Measurements from ENCODE around the gene COL4A1. TPM values are rescaled to one million over a fixed set of nuclear protein-coding genes. Genes with fewer than 3 reads are reported as not detected.

COL4A1 gene
- total RNA-seq, 1 donor from 2014 or later = 2,489 TPM

DNA sequence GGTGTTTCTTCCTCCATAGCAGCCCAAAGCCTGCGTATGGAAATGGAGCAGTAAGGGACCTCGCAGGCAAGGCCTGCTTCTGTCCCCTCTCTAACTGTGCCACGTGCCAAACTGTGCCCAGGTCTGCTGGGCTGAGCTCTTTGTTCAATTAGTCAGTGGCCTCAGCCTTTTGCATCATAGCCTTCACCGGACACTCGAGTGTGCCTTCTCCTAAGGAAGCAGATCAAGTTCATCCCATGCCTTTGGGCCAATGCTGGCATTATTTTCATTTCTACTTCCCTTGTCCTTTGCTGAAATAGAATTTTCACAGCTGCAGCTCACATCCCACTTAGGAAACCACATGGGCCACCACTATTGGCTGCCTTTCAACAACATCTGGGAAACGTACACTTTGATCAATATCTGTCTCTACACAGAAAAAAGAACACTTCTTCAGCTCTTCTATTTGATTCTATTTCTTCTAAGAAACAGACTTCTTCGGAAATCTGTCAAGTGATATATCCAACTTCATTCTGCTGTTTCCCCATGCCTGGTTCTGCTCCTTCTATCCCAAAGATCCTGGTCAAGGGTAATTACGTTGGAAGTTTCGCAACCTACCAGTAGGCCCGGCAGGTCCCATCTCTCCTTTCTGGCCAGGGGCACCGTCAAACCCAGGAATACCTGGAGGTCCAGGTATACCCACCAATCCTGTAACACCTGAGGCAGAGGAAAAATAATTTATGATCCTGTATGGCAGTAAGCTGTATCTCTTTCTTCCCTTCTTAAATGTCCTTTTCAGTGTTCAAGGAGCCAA, 143.9 kb downstream of the COL4A1 start:
- H3K36me3 ChIP-seq (ENCODE audit: insufficient read depth, low read length) = peaks cover 87% of the 10 kb centered on the region
- H3K4me2 ChIP-seq (ENCODE audit: low read length) = no peak overlapping the region
- H2AFZ ChIP-seq (ENCODE audit: low read depth, low read length) = no peak overlapping the region
- no peaks in the 10 kb centered on the region for H3K4me1 Mint-ChIP-seq (ENCODE audit: low read depth, unreplicated experiment)
- H4K20me1 ChIP-seq (ENCODE audit: insufficient read depth, low read length) = peaks cover 34% of the 10 kb centered on the region
- no peak overlapping the region for H3K4me3 ChIP-seq (ENCODE audit: insufficient read depth, low read depth, low read length)
- no peaks in the 10 kb centered on the region for H3K9me3 ChIP-seq (ENCODE audit: insufficient read depth, low read depth, low read length)
- no peak for DNase-seq (ENCODE audit: low read depth)
- H3K27ac Mint-ChIP-seq (ENCODE audit: unreplicated experiment) = peak overlapping the region; percentile 71
- H3K27ac ChIP-seq (ENCODE audit: low read depth, low read length) = no peak overlapping the region
- H3K9ac ChIP-seq (ENCODE audit: low read length) = no peak overlapping the region
- H3K4me3 Mint-ChIP-seq (ENCODE audit: unreplicated experiment) = no peak overlapping the region
- no peaks in the 10 kb centered on the region for H3K9me3 Mint-ChIP-seq (ENCODE audit: unreplicated experiment)
- no peaks in the 10 kb centered on the region for H3K4me1 ChIP-seq (ENCODE audit: insufficient read depth, low read length)
- no peaks in the 10 kb centered on the region for H3K27me3 Mint-ChIP-seq (ENCODE audit: low read depth, unreplicated experiment)
- H3K79me2 ChIP-seq (ENCODE audit: insufficient read depth, low read length) = no peaks in the 10 kb centered on the region
- no peaks in the 10 kb centered on the region for H3K27me3 ChIP-seq (ENCODE audit: insufficient read depth, low read length)
- peaks cover 37% of the 10 kb centered on the region for H3K36me3 Mint-ChIP-seq (ENCODE audit: low read depth, unreplicated experiment)
- TF ChIP-seq, protein P1, sequence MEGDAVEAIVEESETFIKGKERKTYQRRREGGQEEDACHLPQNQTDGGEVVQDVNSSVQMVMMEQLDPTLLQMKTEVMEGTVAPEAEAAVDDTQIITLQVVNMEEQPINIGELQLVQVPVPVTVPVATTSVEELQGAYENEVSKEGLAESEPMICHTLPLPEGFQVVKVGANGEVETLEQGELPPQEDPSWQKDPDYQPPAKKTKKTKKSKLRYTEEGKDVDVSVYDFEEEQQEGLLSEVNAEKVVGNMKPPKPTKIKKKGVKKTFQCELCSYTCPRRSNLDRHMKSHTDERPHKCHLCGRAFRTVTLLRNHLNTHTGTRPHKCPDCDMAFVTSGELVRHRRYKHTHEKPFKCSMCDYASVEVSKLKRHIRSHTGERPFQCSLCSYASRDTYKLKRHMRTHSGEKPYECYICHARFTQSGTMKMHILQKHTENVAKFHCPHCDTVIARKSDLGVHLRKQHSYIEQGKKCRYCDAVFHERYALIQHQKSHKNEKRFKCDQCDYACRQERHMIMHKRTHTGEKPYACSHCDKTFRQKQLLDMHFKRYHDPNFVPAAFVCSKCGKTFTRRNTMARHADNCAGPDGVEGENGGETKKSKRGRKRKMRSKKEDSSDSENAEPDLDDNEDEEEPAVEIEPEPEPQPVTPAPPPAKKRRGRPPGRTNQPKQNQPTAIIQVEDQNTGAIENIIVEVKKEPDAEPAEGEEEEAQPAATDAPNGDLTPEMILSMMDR (IDR thresholded peaks at IDR 0.05; ENCODE audit: insufficient read depth, low read depth, low read length) = no peak
- FAIRE-seq = no peak

DNA sequence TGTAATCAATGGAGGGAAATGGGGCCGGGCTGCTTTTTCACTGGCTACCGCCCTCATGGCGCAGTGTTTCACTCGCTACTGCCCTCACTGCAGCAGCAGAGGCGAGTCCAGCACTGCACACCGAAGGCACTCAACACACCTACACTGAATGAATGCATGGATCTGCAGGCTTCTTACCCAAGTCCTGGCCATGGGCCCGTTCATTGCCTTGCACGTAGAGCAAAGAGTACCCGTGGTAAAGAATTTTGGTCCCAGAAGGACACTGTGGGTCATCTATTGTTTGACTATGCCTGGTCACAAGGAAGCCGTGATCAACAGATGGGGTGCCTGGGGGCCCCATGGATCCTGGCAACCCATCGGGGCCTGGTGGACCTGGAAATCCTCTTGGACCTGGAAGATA, 144.9 kb downstream of the COL4A1 start:
- H3K4me2 ChIP-seq (ENCODE audit: low read length) = no peak overlapping the region
- peaks cover 90% of the 10 kb centered on the region for H3K36me3 ChIP-seq (ENCODE audit: insufficient read depth, low read length)
- no peaks in the 10 kb centered on the region for H3K9me3 Mint-ChIP-seq (ENCODE audit: unreplicated experiment)
- H3K9ac ChIP-seq (ENCODE audit: low read length) = no peak overlapping the region
- DNase-seq (ENCODE audit: low read depth) (no peak), FAIRE-seq (no peak)
- no peaks in the 10 kb centered on the region for H3K9me3 ChIP-seq (ENCODE audit: insufficient read depth, low read depth, low read length)
- no peak overlapping the region for H3K27ac Mint-ChIP-seq (ENCODE audit: unreplicated experiment)
- peaks cover 37% of the 10 kb centered on the region for H3K36me3 Mint-ChIP-seq (ENCODE audit: low read depth, unreplicated experiment)
- H3K4me1 Mint-ChIP-seq (ENCODE audit: low read depth, unreplicated experiment) = no peaks in the 10 kb centered on the region
- H3K4me3 ChIP-seq (ENCODE audit: insufficient read depth, low read depth, low read length) = no peak overlapping the region
- H3K27me3 ChIP-seq (ENCODE audit: insufficient read depth, low read length) = no peaks in the 10 kb centered on the region
- H3K4me3 Mint-ChIP-seq (ENCODE audit: unreplicated experiment) = no peak overlapping the region
- H2AFZ ChIP-seq (ENCODE audit: low read depth, low read length) = no peak overlapping the region
- H3K27me3 Mint-ChIP-seq (ENCODE audit: low read depth, unreplicated experiment) = no peaks in the 10 kb centered on the region
- no peak overlapping the region for H3K27ac ChIP-seq (ENCODE audit: low read depth, low read length)
- H3K4me1 ChIP-seq (ENCODE audit: insufficient read depth, low read length) = no peaks in the 10 kb centered on the region
- no peak for TF ChIP-seq EZH2 (IDR thresholded peaks at IDR 0.05; ENCODE audit: insufficient read depth, low read length)
- TF ChIP-seq, protein P1 (IDR thresholded peaks at IDR 0.05; ENCODE audit: insufficient read depth, low read depth, low read length) = no peak
- peaks cover 38% of the 10 kb centered on the region for H4K20me1 ChIP-seq (ENCODE audit: insufficient read depth, low read length)
- H3K79me2 ChIP-seq (ENCODE audit: insufficient read depth, low read length) = no peaks in the 10 kb centered on the region
